HG03159 (cell line): ENCODE measurements around the gene NUP210L.
"Not testable (repeated sequence)": the region's sequence is repeated elsewhere in the genome, so short reads cannot be mapped to it uniquely, and the experiment has no call there.

ENCODE experiments used
- ATAC-seq: cut with Tn5 transposase; IDR thresholded peaks from one replicate; pipeline ENCODE4 v1.9.1; 2021; ENCODE audit warnings: mild to moderate bottlenecking, moderate library complexity; ENCODE audit not compliant: unreplicated experiment

The NUP210L gene

GRCh38 chr1:153995640-153996039 is 159.2 kb downstream of the NUP210L start:
- no peak for ATAC-seq

GRCh38 chr1:153995202-153995601 is 159.7 kb downstream of the NUP210L start:
- no peak for ATAC-seq

- no peak for ATAC-seq
Measured at GRCh38 chr1:153991806-153992205, 163.1 kb downstream of the NUP210L start.

- ATAC-seq: no peak
Measured at GRCh38 chr1:153991151-153991630, 163.7 kb downstream of the NUP210L start.

GRCh38 chr1:153990468-153991150 is 164.3 kb downstream of the NUP210L start, which contains the start of gene RPS27:
RPS27 (plus strand) TSS chr1:153990762; CDS start chr1:153990797, 35 bp downstream.
- peak; percentile 67 for ATAC-seq

GRCh38 chr1:153987621-153988020 is 167.3 kb downstream of the NUP210L start:
- no peak for ATAC-seq

- no peak for ATAC-seq
Measured at GRCh38 chr1:153985941-153986761, 168.7 kb downstream of the NUP210L start, which contains the start of gene RAB13. RAB13 (minus strand) TSS chr1:153986339; CDS start chr1:153986236, 103 bp downstream.

GRCh38 chr1:153985341-153985912 is 169.4 kb downstream of the NUP210L start:
- no peak for ATAC-seq

- no peak for ATAC-seq
Measured at GRCh38 chr1:153984123-153984894, 170.6 kb downstream of the NUP210L start.

GRCh38 chr1:153981735-153982134 is 173.1 kb downstream of the NUP210L start:
- not testable (repeated sequence) for ATAC-seq

- not testable (repeated sequence) for ATAC-seq
Measured at GRCh38 chr1:153979091-153979490, 175.8 kb downstream of the NUP210L start.

GRCh38 chr1:153978274-153978909 is 176.5 kb downstream of the NUP210L start:
- no peak for ATAC-seq

GRCh38 chr1:153977250-153978240 is 177.3 kb downstream of the NUP210L start, which contains the start of gene JTB:
JTB (minus strand) TSS chr1:153977674; CDS start chr1:153977252, 422 bp downstream.
- ATAC-seq: peak; percentile 77

- no peak for ATAC-seq
Measured at GRCh38 chr1:153976819-153977249, 178.0 kb downstream of the NUP210L start.

- no peak for ATAC-seq
Measured at GRCh38 chr1:153973525-153973924, 181.3 kb downstream of the NUP210L start.

- no peak for ATAC-seq
Measured at GRCh38 chr1:153973071-153973470, 181.8 kb downstream of the NUP210L start.

GRCh38 chr1:153970346-153970745 is 184.5 kb downstream of the NUP210L start:
- no peak for ATAC-seq

- no peak for ATAC-seq
Measured at GRCh38 chr1:153968972-153969371, 185.9 kb downstream of the NUP210L start.

- ATAC-seq: no peak
Measured at GRCh38 chr1:153968408-153968807, 186.5 kb downstream of the NUP210L start.
